H9 (cell line): Measurements from ENCODE around the gene RHBDD1. TPM values are rescaled to one million over a fixed set of nuclear protein-coding genes. Genes with fewer than 3 reads are reported as not detected.

Experiments used
- DNase-seq: peaks from one replicate; pipeline ENCODE4 v3.0.0-alpha.2; 2017
- H2AFZ ChIP-seq: one replicate; pipeline ENCODE4 v1.6.1; 2013; ENCODE audit warnings: mild to moderate bottlenecking, low read length, control low read depth, moderate library complexity
- H2AK5ac ChIP-seq: 2 replicates; pipeline ENCODE4 v1.6.1; 2013; ENCODE audit warnings: low read length, control low read depth, mixed read lengths; ENCODE audit not compliant: insufficient read length
- H2BK120ac ChIP-seq: one replicate; pipeline ENCODE4 v1.6.1; 2013; ENCODE audit warnings: low read depth, mild to moderate bottlenecking, low read length, control low read depth, inconsistent platforms; ENCODE audit not compliant: poor library complexity, severe bottlenecking
- H2BK12ac ChIP-seq: 2 replicates; pipeline ENCODE4 v1.6.1; 2013; ENCODE audit warnings: low read length, control low read depth, mixed read lengths, low read depth; ENCODE audit not compliant: insufficient read length
- H2BK15ac ChIP-seq: 2 replicates; pipeline ENCODE4 v1.6.1; 2013; ENCODE audit warnings: low read depth, low read length, control low read depth
- H2BK20ac ChIP-seq: one replicate; pipeline ENCODE4 v1.6.1; 2013; ENCODE audit warnings: low read depth, mild to moderate bottlenecking, low read length, control low read depth, inconsistent platforms; ENCODE audit not compliant: poor library complexity, severe bottlenecking
- H2BK5ac ChIP-seq: 2 replicates; pipeline ENCODE4 v1.6.1; 2013; ENCODE audit warnings: low read length, control low read depth, mixed read lengths; ENCODE audit not compliant: insufficient read length
- H3K14ac ChIP-seq: 2 replicates; pipeline ENCODE4 v1.6.1; 2013; ENCODE audit warnings: low read length, control low read depth; ENCODE audit not compliant: insufficient read depth
- H3K18ac ChIP-seq: 2 replicates; pipeline ENCODE4 v1.6.1; 2013; ENCODE audit warnings: low read depth, mild to moderate bottlenecking, mixed read lengths, low read length, control low read depth; ENCODE audit not compliant: insufficient read length
- H3K23ac ChIP-seq: 2 replicates; pipeline ENCODE4 v1.6.1; 2013; ENCODE audit warnings: low read length, control low read depth, mixed read lengths, low read depth; ENCODE audit not compliant: insufficient read length
- H3K23me2 ChIP-seq: 2 replicates; pipeline ENCODE4 v1.6.1; 2013; ENCODE audit warnings: low read depth, mild to moderate bottlenecking, mixed read lengths, low read length, control low read depth; ENCODE audit not compliant: insufficient read length, poor library complexity, severe bottlenecking
- H3K27ac ChIP-seq: 2 replicates; pipeline ENCODE4 v1.5.1; 2013; ENCODE audit warnings: low read length, control low read depth, mixed read lengths, low read depth; ENCODE audit not compliant: insufficient read length
- H3K27me3 ChIP-seq: 2 replicates; pipeline ENCODE4 v1.6.1; 2013; ENCODE audit warnings: low read length, control low read depth, inconsistent platforms; ENCODE audit not compliant: insufficient read depth
- H3K4ac ChIP-seq: 2 replicates; pipeline ENCODE4 v1.6.1; 2013; ENCODE audit warnings: low read depth, mild to moderate bottlenecking, control low read depth, inconsistent platforms, low read length, moderate library complexity
- H3K4me1 ChIP-seq: 2 replicates; pipeline ENCODE4 v1.6.1; 2013; ENCODE audit warnings: low read length, control low read depth, inconsistent platforms; ENCODE audit not compliant: insufficient read depth
- H3K4me2 ChIP-seq: 2 replicates; pipeline ENCODE4 v1.6.1; 2013; ENCODE audit warnings: low read length, control low read depth, mixed read lengths; ENCODE audit not compliant: insufficient read length, insufficient read depth
- H3K56ac ChIP-seq: 2 replicates; pipeline ENCODE4 v1.6.1; 2013; ENCODE audit warnings: low read depth, mild to moderate bottlenecking, mixed read lengths, low read length, control low read depth; ENCODE audit not compliant: insufficient read length
- H3K79me1 ChIP-seq: 2 replicates; pipeline ENCODE4 v1.6.1; 2013; ENCODE audit warnings: low read depth, mild to moderate bottlenecking, moderate library complexity, low read length, control low read depth, inconsistent platforms; ENCODE audit not compliant: insufficient read depth, poor library complexity, severe bottlenecking
- H3K79me2 ChIP-seq: 2 replicates; pipeline ENCODE4 v1.6.1; 2013; ENCODE audit warnings: low read length, control low read depth, inconsistent platforms; ENCODE audit not compliant: insufficient read depth
- H3K9ac ChIP-seq: 2 replicates; pipeline ENCODE4 v1.6.1; 2013; ENCODE audit warnings: low read length, control low read depth, mixed read lengths; ENCODE audit not compliant: insufficient read length; ENCODE audit errors: extremely low read depth
- H3K9me3 ChIP-seq: one replicate; pipeline ENCODE4 v1.6.1; 2013; ENCODE audit warnings: low read depth, low read length, inconsistent platforms; ENCODE audit not compliant: control insufficient read depth
- H3T11ph ChIP-seq: one replicate; pipeline ENCODE4 v1.6.1; 2013; ENCODE audit warnings: mild to moderate bottlenecking, low read length, control low read depth, inconsistent platforms
- H4K20me1 ChIP-seq: one replicate; pipeline ENCODE4 v1.6.1; 2013; ENCODE audit not compliant: control insufficient read depth, insufficient read length, insufficient read depth
- H4K5ac ChIP-seq: 2 replicates; pipeline ENCODE4 v1.6.1; 2013; ENCODE audit warnings: low read depth, mild to moderate bottlenecking, mixed read lengths, low read length, control low read depth; ENCODE audit not compliant: insufficient read length
- H4K8ac ChIP-seq: replicated peaks from 2 replicates; pipeline ENCODE4 v1.6.1; 2013; ENCODE audit warnings: low read length, control low read depth, mixed read lengths, low read depth; ENCODE audit not compliant: insufficient read length
- H4K91ac ChIP-seq: 2 replicates; pipeline ENCODE4 v1.6.1; 2013; ENCODE audit warnings: low read depth, mild to moderate bottlenecking, moderate library complexity, mixed read lengths, low read length, control low read depth; ENCODE audit not compliant: insufficient read length
- H3K27ac Mint-ChIP-seq, 3 experiments: 2 replicates in 2 of 3; 3 replicates in 1 of 3; pipeline ENCODE4 v1.8.0; 2020 to 2021; ENCODE audit warnings: mixed read lengths in 3 of 3, mild to moderate bottlenecking in 1 of 3, moderate library complexity in 1 of 3
- H3K27me3 Mint-ChIP-seq: 2 replicates; pipeline ENCODE4 v1.8.0; 2021; ENCODE audit warnings: low read depth, mild to moderate bottlenecking, moderate library complexity, mixed read lengths
- H3K36me3 Mint-ChIP-seq, 3 experiments: 2 replicates in 2 of 3; 3 replicates in 1 of 3; pipeline ENCODE4 v1.8.0; 2020 to 2021; ENCODE audit warnings: low read depth in 3 of 3, mixed read lengths in 3 of 3; ENCODE audit not compliant: insufficient read depth in 1 of 3
- H3K4me1 Mint-ChIP-seq, 2 experiments: 2 replicates each; pipeline ENCODE4 v1.8.0; 2020; ENCODE audit warnings: mixed read lengths in 2 of 2
- H3K4me3 Mint-ChIP-seq, 2 experiments: 2 replicates in 1 of 2; 3 replicates in 1 of 2; pipeline ENCODE4 v1.8.0; 2020 to 2021; ENCODE audit warnings: mild to moderate bottlenecking in 2 of 2, mixed read lengths in 2 of 2, moderate library complexity in 1 of 2
- H3K9me3 Mint-ChIP-seq, 2 experiments: 2 replicates in 1 of 2; 3 replicates in 1 of 2; pipeline ENCODE4 v1.8.0; 2020; ENCODE audit warnings: mild to moderate bottlenecking in 2 of 2, mixed read lengths in 2 of 2, moderate library complexity in 1 of 2
- WGBS: extraction: QIAGEN DNeasy Blood & Tissue Kit; methylation state at CpG from one replicate; pipeline ENCODE4 v1.1.7; 2013; ENCODE audit warnings: missing lambda C conversion rate, low lambda C conversion rate, mixed read lengths; ENCODE audit not compliant: insufficient read length; ENCODE audit errors: extremely low coverage; 5-methylcytosine and 5-hydroxymethylcytosine counted together
- total RNA-seq: library from RNA; stranded (reverse); gene quantifications from 2 replicates; pipeline ENCODE4 v1.2.1, GENCODE V29; 2021
- TF ChIP-seq, protein P1 (sequence below): fragments of 200-600 bp; sonication (generic); conservative IDR thresholded peaks from 3 replicates; pipeline ENCODE4 v1.8.0; 2021; ENCODE audit warnings: antibody characterized with exemption, mild to moderate bottlenecking

The RHBDD1 gene
- total RNA-seq, 1 experiment from 2014 or later: 24.9 TPM

DNA sequence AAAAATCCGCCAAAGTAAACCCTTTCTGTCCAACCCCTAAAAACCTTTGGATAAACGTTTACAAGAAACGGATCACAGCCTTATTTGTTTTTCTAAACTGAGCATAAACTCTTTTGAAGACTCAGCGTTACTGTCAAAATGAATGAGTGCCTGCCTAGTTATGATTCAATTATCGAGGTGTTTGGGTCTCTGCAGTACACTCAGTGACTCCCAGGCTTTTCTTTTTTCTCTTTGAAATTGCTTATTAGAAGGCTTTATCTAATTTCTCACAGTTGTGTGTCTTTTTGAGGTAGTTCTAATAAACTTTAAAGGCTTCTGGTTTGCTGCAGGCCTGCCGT is 663 bp downstream of the RHBDD1 start:
- no peak overlapping the region for H3K56ac ChIP-seq
- H2BK20ac ChIP-seq: no peak overlapping the region
- H2BK15ac ChIP-seq: no peak overlapping the region
- no peaks in the 10 kb centered on the region for H3K79me2 ChIP-seq
- no peak overlapping the region for H2BK5ac ChIP-seq
- no peaks in the 10 kb centered on the region for H3K9me3 ChIP-seq
- TF ChIP-seq, protein P1, sequence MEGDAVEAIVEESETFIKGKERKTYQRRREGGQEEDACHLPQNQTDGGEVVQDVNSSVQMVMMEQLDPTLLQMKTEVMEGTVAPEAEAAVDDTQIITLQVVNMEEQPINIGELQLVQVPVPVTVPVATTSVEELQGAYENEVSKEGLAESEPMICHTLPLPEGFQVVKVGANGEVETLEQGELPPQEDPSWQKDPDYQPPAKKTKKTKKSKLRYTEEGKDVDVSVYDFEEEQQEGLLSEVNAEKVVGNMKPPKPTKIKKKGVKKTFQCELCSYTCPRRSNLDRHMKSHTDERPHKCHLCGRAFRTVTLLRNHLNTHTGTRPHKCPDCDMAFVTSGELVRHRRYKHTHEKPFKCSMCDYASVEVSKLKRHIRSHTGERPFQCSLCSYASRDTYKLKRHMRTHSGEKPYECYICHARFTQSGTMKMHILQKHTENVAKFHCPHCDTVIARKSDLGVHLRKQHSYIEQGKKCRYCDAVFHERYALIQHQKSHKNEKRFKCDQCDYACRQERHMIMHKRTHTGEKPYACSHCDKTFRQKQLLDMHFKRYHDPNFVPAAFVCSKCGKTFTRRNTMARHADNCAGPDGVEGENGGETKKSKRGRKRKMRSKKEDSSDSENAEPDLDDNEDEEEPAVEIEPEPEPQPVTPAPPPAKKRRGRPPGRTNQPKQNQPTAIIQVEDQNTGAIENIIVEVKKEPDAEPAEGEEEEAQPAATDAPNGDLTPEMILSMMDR: no peak
- H3K23me2 ChIP-seq: peaks cover 9% of the 10 kb centered on the region
- no peaks in the 10 kb centered on the region for H3K4me1 ChIP-seq
- Mint-ChIP-seq H3K27ac (peak overlapping the region; percentile 96 to 97 (median 96); a peak in 3 of 7 replicates), H3K36me3 (peaks cover 3 to 14% (median 10%) of the 10 kb centered on the region in 3 experiments; a peak in 6 of 7 replicates), H3K9me3 (no peaks in the 10 kb centered on the region), H3K4me1 (peaks cover 11 to 12% of the 10 kb centered on the region in 2 experiments), H3K27me3 (peaks cover 13% of the 10 kb centered on the region), H3K4me3 (peak overlapping the region; percentile 86 to 88)
- H3K4me2 ChIP-seq: peak overlapping the region; percentile 55
- no peak overlapping the region for H3K4ac ChIP-seq
- H2BK12ac ChIP-seq: no peak overlapping the region
- no peak for DNase-seq
- peak overlapping the region; percentile 62 for H3K18ac ChIP-seq
- peak overlapping the region; percentile 31 for H3K9ac ChIP-seq
- no peak overlapping the region for H2BK120ac ChIP-seq
- no CpG with 5 or more reads among the region's 6 CpGs for WGBS
- no peaks in the 10 kb centered on the region for H3K79me1 ChIP-seq
- H3K23ac ChIP-seq: no peak overlapping the region
- H4K5ac ChIP-seq: no peak overlapping the region
- no peak overlapping the region for H2AK5ac ChIP-seq
- no peaks in the 10 kb centered on the region for H3K27me3 ChIP-seq
- H3K14ac ChIP-seq: peak overlapping the region; percentile 36; the same call in 1 of the 2 replicates
- peak overlapping the region; percentile 3 for H3K27ac ChIP-seq
- no peak overlapping the region for H3T11ph ChIP-seq
- H4K20me1 ChIP-seq: no peaks in the 10 kb centered on the region
- H2AFZ ChIP-seq: no peak overlapping the region
- no peak overlapping the region for H4K91ac ChIP-seq
- no peak overlapping the region for H4K8ac ChIP-seq
